DOHH2 (cell line): ENCODE results near the gene HBD.

Experiments
- H3F3A ChIP-seq: fragments of 200-600 bp; sonication (generic), shearing (Covaris generic); 2 replicates; pipeline ENCODE4 v1.6.0; 2016; ENCODE audit warnings: antibody characterized with exemption, mild to moderate bottlenecking; ENCODE audit not compliant: control insufficient read depth, insufficient read depth
- H3K27ac ChIP-seq: fragments of 200-600 bp; sonication (generic); 2 replicates; pipeline ENCODE4 v1.5.1; 2014; ENCODE audit warnings: low read depth, mild to moderate bottlenecking, low read length, moderate library complexity
- H3K27me3 ChIP-seq: fragments of 200-600 bp; sonication (generic); 2 replicates; pipeline ENCODE4 v1.6.1; 2014; ENCODE audit warnings: mild to moderate bottlenecking, low read length, mixed read lengths; ENCODE audit not compliant: control insufficient read depth
- H3K36me3 ChIP-seq: fragments of 200-600 bp; sonication (generic); 2 replicates; pipeline ENCODE4 v1.6.1; 2014; ENCODE audit warnings: mild to moderate bottlenecking, low read length, moderate library complexity, mixed read lengths; ENCODE audit not compliant: control insufficient read depth
- H3K4me1 ChIP-seq: fragments of 200-600 bp; sonication (generic); 2 replicates; pipeline ENCODE4 v1.6.1; 2014; ENCODE audit warnings: mild to moderate bottlenecking, low read length, mixed read lengths; ENCODE audit not compliant: control insufficient read depth
- H3K4me2 ChIP-seq: fragments of 200-600 bp; sonication (generic); 2 replicates; pipeline ENCODE4 v1.6.0; 2014; ENCODE audit warnings: mild to moderate bottlenecking, low read length, moderate library complexity
- H3K4me3 ChIP-seq: fragments of 200-600 bp; sonication (generic); 2 replicates; pipeline ENCODE4 v1.5.1; 2014; ENCODE audit warnings: mild to moderate bottlenecking, low read length, mixed read lengths
- H3K79me2 ChIP-seq: fragments of 200-600 bp; sonication (generic); 2 replicates; pipeline ENCODE4 v1.6.1; 2014; ENCODE audit warnings: mild to moderate bottlenecking, low read length, mixed read lengths; ENCODE audit not compliant: control insufficient read depth
- H3K9me2 ChIP-seq: fragments of 200-600 bp; sonication (generic); replicated peaks from 2 replicates; pipeline ENCODE4 v1.6.1; 2014; ENCODE audit warnings: mild to moderate bottlenecking, low read length, mixed read lengths; ENCODE audit not compliant: control insufficient read depth
- H3K9me3 ChIP-seq: fragments of 200-600 bp; sonication (generic); 2 replicates; pipeline ENCODE4 v1.6.1; 2014; ENCODE audit warnings: antibody characterized with exemption, low read length, mixed read lengths; ENCODE audit not compliant: control insufficient read depth, insufficient read depth
- H4K20me1 ChIP-seq: fragments of 200-600 bp; sonication (generic); 2 replicates; pipeline ENCODE4 v1.6.0; 2014; ENCODE audit warnings: low read depth, mild to moderate bottlenecking, antibody characterized with exemption, low read length, moderate library complexity; ENCODE audit not compliant: control insufficient read depth, insufficient read depth
- EZH2phosphoT487 ChIP-seq: fragments of 200-600 bp; sonication (generic); IDR thresholded peaks from 2 replicates; pipeline ENCODE4 v1.6.1; 2017; ENCODE audit warnings: borderline replicate concordance, mild to moderate bottlenecking, antibody characterized with exemption, low read length, moderate library complexity, mixed read lengths
- TF ChIP-seq, protein P1 (sequence below): fragments of 200-600 bp; sonication (generic); IDR thresholded peaks from one replicate; pipeline ENCODE4 v1.5.1; 2014; ENCODE audit warnings: antibody characterized with exemption, mild to moderate bottlenecking, low read depth, low read length; ENCODE audit not compliant: poor library complexity, severe bottlenecking

The HBD gene

DNA sequence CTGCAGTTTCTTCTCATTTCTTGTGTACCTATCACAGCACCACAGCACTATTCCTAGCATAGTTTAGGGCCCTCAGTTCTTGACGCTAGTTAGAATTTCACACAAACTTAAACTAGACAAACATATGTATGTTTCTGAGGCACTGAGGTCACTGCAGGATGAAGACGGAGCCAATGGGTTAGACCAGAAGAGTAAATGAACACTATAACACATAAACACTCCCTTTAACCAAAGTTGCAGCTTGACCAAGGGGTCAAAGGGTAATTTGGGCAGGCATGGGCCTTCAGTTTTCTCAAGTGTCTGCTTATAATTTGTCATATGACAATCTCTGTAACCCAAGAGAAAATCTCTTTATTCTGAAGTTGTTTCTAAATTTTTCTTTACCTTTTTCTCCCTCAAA, 48.3 kb upstream of the HBD start:
- Histone ChIP-seq H3K4me1 (no peaks in the 10 kb centered on the region), H3K27me3 (no peaks in the 10 kb centered on the region), H3F3A (no peaks in the 10 kb centered on the region), H3K36me3 (no peaks in the 10 kb centered on the region), H3K9me2 (no peaks in the 10 kb centered on the region), H3K79me2 (no peaks in the 10 kb centered on the region), H3K4me2 (no peak overlapping the region), H3K9me3 (no peaks in the 10 kb centered on the region), H3K27ac (no peak overlapping the region), H3K4me3 (no peak overlapping the region), H4K20me1 (no peaks in the 10 kb centered on the region)
- TF ChIP-seq, protein P1, sequence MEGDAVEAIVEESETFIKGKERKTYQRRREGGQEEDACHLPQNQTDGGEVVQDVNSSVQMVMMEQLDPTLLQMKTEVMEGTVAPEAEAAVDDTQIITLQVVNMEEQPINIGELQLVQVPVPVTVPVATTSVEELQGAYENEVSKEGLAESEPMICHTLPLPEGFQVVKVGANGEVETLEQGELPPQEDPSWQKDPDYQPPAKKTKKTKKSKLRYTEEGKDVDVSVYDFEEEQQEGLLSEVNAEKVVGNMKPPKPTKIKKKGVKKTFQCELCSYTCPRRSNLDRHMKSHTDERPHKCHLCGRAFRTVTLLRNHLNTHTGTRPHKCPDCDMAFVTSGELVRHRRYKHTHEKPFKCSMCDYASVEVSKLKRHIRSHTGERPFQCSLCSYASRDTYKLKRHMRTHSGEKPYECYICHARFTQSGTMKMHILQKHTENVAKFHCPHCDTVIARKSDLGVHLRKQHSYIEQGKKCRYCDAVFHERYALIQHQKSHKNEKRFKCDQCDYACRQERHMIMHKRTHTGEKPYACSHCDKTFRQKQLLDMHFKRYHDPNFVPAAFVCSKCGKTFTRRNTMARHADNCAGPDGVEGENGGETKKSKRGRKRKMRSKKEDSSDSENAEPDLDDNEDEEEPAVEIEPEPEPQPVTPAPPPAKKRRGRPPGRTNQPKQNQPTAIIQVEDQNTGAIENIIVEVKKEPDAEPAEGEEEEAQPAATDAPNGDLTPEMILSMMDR, result no peak
- no peak for TF ChIP-seq EZH2phosphoT487

DNA sequence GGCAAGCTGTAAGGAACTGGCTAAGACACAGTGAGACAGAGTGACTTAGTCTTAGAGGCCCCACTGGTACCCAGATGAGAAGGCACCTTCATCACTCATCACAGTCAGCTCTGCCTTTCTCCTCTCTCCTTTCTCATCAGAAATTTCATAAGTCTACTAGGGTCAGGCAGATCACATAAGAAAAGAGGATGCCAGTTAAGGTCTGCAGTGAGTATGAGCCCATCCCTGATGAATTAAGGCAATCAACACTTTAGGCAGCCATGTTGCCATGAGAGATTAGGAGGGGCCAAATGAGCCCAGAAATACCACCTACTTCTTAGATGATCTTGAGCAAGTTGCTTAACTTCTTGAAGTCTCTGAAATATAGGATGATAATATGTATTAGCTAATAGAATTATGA, 47.3 kb upstream of the HBD start:
- H3K9me2 ChIP-seq, result no peaks in the 10 kb centered on the region
- no peaks in the 10 kb centered on the region for H3K27me3 ChIP-seq
- H3K36me3 ChIP-seq, result no peaks in the 10 kb centered on the region
- H4K20me1 ChIP-seq, result no peaks in the 10 kb centered on the region
- no peak overlapping the region for H3K27ac ChIP-seq
- no peaks in the 10 kb centered on the region for H3K4me1 ChIP-seq
- no peaks in the 10 kb centered on the region for H3K9me3 ChIP-seq
- no peak overlapping the region for H3K4me2 ChIP-seq
- no peak for TF ChIP-seq EZH2phosphoT487
- no peaks in the 10 kb centered on the region for H3F3A ChIP-seq
- no peak overlapping the region for H3K4me3 ChIP-seq
- no peaks in the 10 kb centered on the region for H3K79me2 ChIP-seq

DNA sequence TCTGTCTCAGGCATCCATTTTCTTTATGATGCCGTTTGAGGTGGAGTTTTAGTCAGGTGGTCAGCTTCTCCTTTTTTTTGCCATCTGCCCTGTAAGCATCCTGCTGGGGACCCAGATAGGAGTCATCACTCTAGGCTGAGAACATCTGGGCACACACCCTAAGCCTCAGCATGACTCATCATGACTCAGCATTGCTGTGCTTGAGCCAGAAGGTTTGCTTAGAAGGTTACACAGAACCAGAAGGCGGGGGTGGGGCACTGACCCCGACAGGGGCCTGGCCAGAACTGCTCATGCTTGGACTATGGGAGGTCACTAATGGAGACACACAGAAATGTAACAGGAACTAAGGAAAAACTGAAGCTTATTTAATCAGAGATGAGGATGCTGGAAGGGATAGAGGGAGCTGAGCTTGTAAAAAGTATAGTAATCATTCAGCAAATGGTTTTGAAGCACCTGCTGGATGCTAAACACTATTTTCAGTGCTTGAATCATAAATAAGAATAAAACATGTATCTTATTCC, 46.4 kb upstream of the HBD start:
- Histone ChIP-seq H3F3A (no peaks in the 10 kb centered on the region), H3K27me3 (no peaks in the 10 kb centered on the region), H3K4me2 (no peak overlapping the region), H3K4me3 (no peak overlapping the region), H3K36me3 (no peaks in the 10 kb centered on the region), H4K20me1 (no peaks in the 10 kb centered on the region), H3K9me2 (no peaks in the 10 kb centered on the region), H3K27ac (no peak overlapping the region), H3K4me1 (no peaks in the 10 kb centered on the region), H3K79me2 (no peaks in the 10 kb centered on the region), H3K9me3 (no peaks in the 10 kb centered on the region)
- no peak for TF ChIP-seq EZH2phosphoT487
- TF ChIP-seq, protein P1, result no peak

DNA sequence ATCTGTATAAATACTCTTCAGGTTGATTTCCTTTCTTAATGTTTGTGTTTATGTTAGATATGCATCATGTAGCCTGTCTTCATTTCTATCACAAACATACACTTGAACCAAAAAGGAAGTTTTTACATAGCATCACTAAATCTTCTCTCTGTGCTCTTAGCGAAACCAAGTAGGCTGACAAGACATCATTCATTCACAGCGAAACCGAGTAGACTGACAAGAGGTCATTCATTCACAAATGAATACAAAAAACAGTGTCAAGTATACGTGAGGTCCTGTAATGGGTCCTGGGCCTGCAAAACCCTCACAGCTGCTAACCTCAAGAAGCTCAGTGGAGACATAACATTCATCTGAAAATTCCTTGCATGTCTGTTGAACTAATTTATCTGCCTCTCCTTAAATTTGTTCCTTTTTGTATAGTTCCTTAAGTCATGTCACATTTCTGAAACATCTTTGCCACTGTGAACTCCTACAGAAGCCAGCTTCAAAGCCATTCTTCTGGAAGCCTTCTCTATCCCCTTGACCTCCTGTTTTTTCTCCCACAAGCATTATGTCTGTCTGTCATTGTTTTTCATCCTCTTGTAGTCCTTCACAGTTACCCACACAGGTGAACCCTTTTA, 45.3 kb upstream of the HBD start:
- no peaks in the 10 kb centered on the region for H3K9me2 ChIP-seq
- H3K36me3 ChIP-seq, result no peaks in the 10 kb centered on the region
- no peaks in the 10 kb centered on the region for H3F3A ChIP-seq
- H3K4me3 ChIP-seq, result no peak overlapping the region
- no peaks in the 10 kb centered on the region for H4K20me1 ChIP-seq
- no peak for TF ChIP-seq EZH2phosphoT487
- TF ChIP-seq, protein P1, result no peak
- no peaks in the 10 kb centered on the region for H3K4me1 ChIP-seq
- H3K27me3 ChIP-seq, result no peaks in the 10 kb centered on the region
- H3K27ac ChIP-seq, result no peak overlapping the region
- H3K79me2 ChIP-seq, result no peaks in the 10 kb centered on the region
- no peaks in the 10 kb centered on the region for H3K9me3 ChIP-seq
- H3K4me2 ChIP-seq, result no peak overlapping the region
